Activated CD8-positive, alpha-beta memory T cell treated with anti-CD3 and anti-CD28 coated beads, Interleukin-2, amount 50 U/mL, for 48 hours (primary cell): ENCODE measurements around the gene EPN2.

ENCODE experiments used
- DNase-seq: peaks from one replicate; pipeline ENCODE4 v3.0.0-alpha.2; 2020

EPN2 gene

GRCh38 chr17:19333736-19334290 is 96.6 kb downstream of the EPN2 start:
- peak; percentile 37 for DNase-seq

GRCh38 chr17:19334331-19334730 is 97.2 kb downstream of the EPN2 start:
- DNase-seq = no peak

GRCh38 chr17:19335951-19336631 is 98.9 kb downstream of the EPN2 start:
- DNase-seq = peak; percentile 46

GRCh38 chr17:19336938-19337711 is 100.0 kb downstream of the EPN2 start:
- DNase-seq = peak; percentile 47

- peak; percentile 40 for DNase-seq
These were observed 100.5 kb downstream of the EPN2 start for GRCh38 chr17:19337712-19338023.

GRCh38 chr17:19338031-19338990 is 101.1 kb downstream of the EPN2 start:
- DNase-seq = peak; percentile 77

- DNase-seq = peak; percentile 26
These were observed 102.2 kb downstream of the EPN2 start for GRCh38 chr17:19339341-19339815.

GRCh38 chr17:19341211-19341631 is 104.1 kb downstream of the EPN2 start:
- DNase-seq = no peak

- peak; percentile 42 for DNase-seq
These were observed 104.8 kb downstream of the EPN2 start for GRCh38 chr17:19341641-19342610.

GRCh38 chr17:19342611-19343255 is 105.6 kb downstream of the EPN2 start:
- DNase-seq = peak; percentile 43

GRCh38 chr17:19343256-19343630 is 106.1 kb downstream of the EPN2 start:
- DNase-seq = peak; percentile 40

- no peak for DNase-seq
These were observed 106.5 kb downstream of the EPN2 start for GRCh38 chr17:19343671-19344151.

- peak; percentile 30 for DNase-seq
These were observed 107.3 kb downstream of the EPN2 start for GRCh38 chr17:19344311-19345066.

GRCh38 chr17:19345067-19345460 is 107.9 kb downstream of the EPN2 start:
- peak; percentile 43 for DNase-seq

GRCh38 chr17:19345486-19346350 is 108.6 kb downstream of the EPN2 start:
- peak; percentile 26 for DNase-seq

GRCh38 chr17:19346351-19347255 is 109.4 kb downstream of the EPN2 start:
- peak; percentile 26 for DNase-seq

- peak; percentile 40 for DNase-seq
These were observed 110.3 kb downstream of the EPN2 start for GRCh38 chr17:19347323-19348080.
